Measurements from ENCODE around the gene CMC4.

DNA sequence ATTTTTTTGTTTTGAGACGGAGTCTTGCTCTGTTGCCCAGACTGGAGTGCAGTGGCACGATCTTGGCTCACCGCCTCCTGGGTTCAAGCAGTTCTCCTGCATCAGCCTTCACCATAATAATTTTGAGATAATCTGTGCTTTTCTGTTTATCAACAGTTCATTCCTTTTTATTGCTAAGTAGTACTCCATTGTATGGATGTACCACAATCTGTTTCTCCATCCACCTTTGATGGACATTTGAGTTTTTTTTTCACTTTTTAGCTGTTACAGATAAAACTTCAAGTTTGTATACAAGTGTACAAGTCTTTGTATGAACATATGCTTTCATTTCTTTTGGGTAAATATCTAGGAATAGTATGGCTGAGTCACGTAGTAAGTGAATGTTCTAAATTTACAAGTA is 35.2 kb downstream of the CMC4 start:
- TF ChIP-seq POLR2A (IDR thresholded peaks at IDR 0.05; ENCODE audit: low read length) = no peak
- TF ChIP-seq GATA1 (IDR thresholded peaks at IDR 0.05; ENCODE audit: low read depth, low read length) = no peak

Measured in erythroblast (primary cell).